H9 (cell line): ENCODE measurements around the gene ANAPC10. TPM values are rescaled to one million over a fixed set of nuclear protein-coding genes. Genes with fewer than 3 reads are reported as not detected.

Experiments
- DNase-seq: peaks from one replicate; pipeline ENCODE4 v3.0.0-alpha.2; 2017
- H2AFZ ChIP-seq: one replicate; pipeline ENCODE4 v1.6.1; 2013; ENCODE audit warnings: mild to moderate bottlenecking, low read length, control low read depth, moderate library complexity
- H2AK5ac ChIP-seq: 2 replicates; pipeline ENCODE4 v1.6.1; 2013; ENCODE audit warnings: low read length, control low read depth, mixed read lengths; ENCODE audit not compliant: insufficient read length
- H2BK120ac ChIP-seq: one replicate; pipeline ENCODE4 v1.6.1; 2013; ENCODE audit warnings: low read depth, mild to moderate bottlenecking, low read length, control low read depth, inconsistent platforms; ENCODE audit not compliant: poor library complexity, severe bottlenecking
- H2BK12ac ChIP-seq: 2 replicates; pipeline ENCODE4 v1.6.1; 2013; ENCODE audit warnings: low read length, control low read depth, mixed read lengths, low read depth; ENCODE audit not compliant: insufficient read length
- H2BK15ac ChIP-seq: 2 replicates; pipeline ENCODE4 v1.6.1; 2013; ENCODE audit warnings: low read depth, low read length, control low read depth
- H2BK20ac ChIP-seq: one replicate; pipeline ENCODE4 v1.6.1; 2013; ENCODE audit warnings: low read depth, mild to moderate bottlenecking, low read length, control low read depth, inconsistent platforms; ENCODE audit not compliant: poor library complexity, severe bottlenecking
- H2BK5ac ChIP-seq: 2 replicates; pipeline ENCODE4 v1.6.1; 2013; ENCODE audit warnings: low read length, control low read depth, mixed read lengths; ENCODE audit not compliant: insufficient read length
- H3K14ac ChIP-seq: 2 replicates; pipeline ENCODE4 v1.6.1; 2013; ENCODE audit warnings: low read length, control low read depth; ENCODE audit not compliant: insufficient read depth
- H3K18ac ChIP-seq: 2 replicates; pipeline ENCODE4 v1.6.1; 2013; ENCODE audit warnings: low read depth, mild to moderate bottlenecking, mixed read lengths, low read length, control low read depth; ENCODE audit not compliant: insufficient read length
- H3K23ac ChIP-seq: 2 replicates; pipeline ENCODE4 v1.6.1; 2013; ENCODE audit warnings: low read length, control low read depth, mixed read lengths, low read depth; ENCODE audit not compliant: insufficient read length
- H3K23me2 ChIP-seq: 2 replicates; pipeline ENCODE4 v1.6.1; 2013; ENCODE audit warnings: low read depth, mild to moderate bottlenecking, mixed read lengths, low read length, control low read depth; ENCODE audit not compliant: insufficient read length, poor library complexity, severe bottlenecking
- H3K27ac ChIP-seq: 2 replicates; pipeline ENCODE4 v1.5.1; 2013; ENCODE audit warnings: low read length, control low read depth, mixed read lengths, low read depth; ENCODE audit not compliant: insufficient read length
- H3K27me3 ChIP-seq: 2 replicates; pipeline ENCODE4 v1.6.1; 2013; ENCODE audit warnings: low read length, control low read depth, inconsistent platforms; ENCODE audit not compliant: insufficient read depth
- H3K4ac ChIP-seq: 2 replicates; pipeline ENCODE4 v1.6.1; 2013; ENCODE audit warnings: low read depth, mild to moderate bottlenecking, control low read depth, inconsistent platforms, low read length, moderate library complexity
- H3K4me1 ChIP-seq: 2 replicates; pipeline ENCODE4 v1.6.1; 2013; ENCODE audit warnings: low read length, control low read depth, inconsistent platforms; ENCODE audit not compliant: insufficient read depth
- H3K4me2 ChIP-seq: 2 replicates; pipeline ENCODE4 v1.6.1; 2013; ENCODE audit warnings: low read length, control low read depth, mixed read lengths; ENCODE audit not compliant: insufficient read length, insufficient read depth
- H3K56ac ChIP-seq: 2 replicates; pipeline ENCODE4 v1.6.1; 2013; ENCODE audit warnings: low read depth, mild to moderate bottlenecking, mixed read lengths, low read length, control low read depth; ENCODE audit not compliant: insufficient read length
- H3K79me1 ChIP-seq: 2 replicates; pipeline ENCODE4 v1.6.1; 2013; ENCODE audit warnings: low read depth, mild to moderate bottlenecking, moderate library complexity, low read length, control low read depth, inconsistent platforms; ENCODE audit not compliant: insufficient read depth, poor library complexity, severe bottlenecking
- H3K79me2 ChIP-seq: 2 replicates; pipeline ENCODE4 v1.6.1; 2013; ENCODE audit warnings: low read length, control low read depth, inconsistent platforms; ENCODE audit not compliant: insufficient read depth
- H3K9ac ChIP-seq: 2 replicates; pipeline ENCODE4 v1.6.1; 2013; ENCODE audit warnings: low read length, control low read depth, mixed read lengths; ENCODE audit not compliant: insufficient read length; ENCODE audit errors: extremely low read depth
- H3K9me3 ChIP-seq: one replicate; pipeline ENCODE4 v1.6.1; 2013; ENCODE audit warnings: low read depth, low read length, inconsistent platforms; ENCODE audit not compliant: control insufficient read depth
- H3T11ph ChIP-seq: one replicate; pipeline ENCODE4 v1.6.1; 2013; ENCODE audit warnings: mild to moderate bottlenecking, low read length, control low read depth, inconsistent platforms
- H4K20me1 ChIP-seq: one replicate; pipeline ENCODE4 v1.6.1; 2013; ENCODE audit not compliant: control insufficient read depth, insufficient read length, insufficient read depth
- H4K5ac ChIP-seq: 2 replicates; pipeline ENCODE4 v1.6.1; 2013; ENCODE audit warnings: low read depth, mild to moderate bottlenecking, mixed read lengths, low read length, control low read depth; ENCODE audit not compliant: insufficient read length
- H4K8ac ChIP-seq: replicated peaks from 2 replicates; pipeline ENCODE4 v1.6.1; 2013; ENCODE audit warnings: low read length, control low read depth, mixed read lengths, low read depth; ENCODE audit not compliant: insufficient read length
- H4K91ac ChIP-seq: 2 replicates; pipeline ENCODE4 v1.6.1; 2013; ENCODE audit warnings: low read depth, mild to moderate bottlenecking, moderate library complexity, mixed read lengths, low read length, control low read depth; ENCODE audit not compliant: insufficient read length
- H3K27ac Mint-ChIP-seq, 3 experiments: 2 replicates in 2 of 3; 3 replicates in 1 of 3; pipeline ENCODE4 v1.8.0; 2020 to 2021; ENCODE audit warnings: mixed read lengths in 3 of 3, mild to moderate bottlenecking in 1 of 3, moderate library complexity in 1 of 3
- H3K27me3 Mint-ChIP-seq: 2 replicates; pipeline ENCODE4 v1.8.0; 2021; ENCODE audit warnings: low read depth, mild to moderate bottlenecking, moderate library complexity, mixed read lengths
- H3K36me3 Mint-ChIP-seq, 3 experiments: 2 replicates in 2 of 3; 3 replicates in 1 of 3; pipeline ENCODE4 v1.8.0; 2020 to 2021; ENCODE audit warnings: low read depth in 3 of 3, mixed read lengths in 3 of 3; ENCODE audit not compliant: insufficient read depth in 1 of 3
- H3K4me1 Mint-ChIP-seq, 2 experiments: 2 replicates each; pipeline ENCODE4 v1.8.0; 2020; ENCODE audit warnings: mixed read lengths in 2 of 2
- H3K4me3 Mint-ChIP-seq, 2 experiments: 2 replicates in 1 of 2; 3 replicates in 1 of 2; pipeline ENCODE4 v1.8.0; 2020 to 2021; ENCODE audit warnings: mild to moderate bottlenecking in 2 of 2, mixed read lengths in 2 of 2, moderate library complexity in 1 of 2
- H3K9me3 Mint-ChIP-seq, 2 experiments: 2 replicates in 1 of 2; 3 replicates in 1 of 2; pipeline ENCODE4 v1.8.0; 2020; ENCODE audit warnings: mild to moderate bottlenecking in 2 of 2, mixed read lengths in 2 of 2, moderate library complexity in 1 of 2
- CTCF ChIP-seq: fragments of 200-600 bp; sonication (generic); conservative IDR thresholded peaks from 3 replicates; pipeline ENCODE4 v1.8.0; 2021; ENCODE audit warnings: antibody characterized with exemption, mild to moderate bottlenecking
- WGBS: extraction: QIAGEN DNeasy Blood & Tissue Kit; methylation state at CpG from one replicate; pipeline ENCODE4 v1.1.7; 2013; ENCODE audit warnings: missing lambda C conversion rate, low lambda C conversion rate, mixed read lengths; ENCODE audit not compliant: insufficient read length; ENCODE audit errors: extremely low coverage; 5-methylcytosine and 5-hydroxymethylcytosine counted together
- total RNA-seq: library from RNA; stranded (reverse); gene quantifications from 2 replicates; pipeline ENCODE4 v1.2.1, GENCODE V29; 2021

Gene ANAPC10
- total RNA-seq, 1 experiment from 2014 or later, result 25.3 TPM

DNA sequence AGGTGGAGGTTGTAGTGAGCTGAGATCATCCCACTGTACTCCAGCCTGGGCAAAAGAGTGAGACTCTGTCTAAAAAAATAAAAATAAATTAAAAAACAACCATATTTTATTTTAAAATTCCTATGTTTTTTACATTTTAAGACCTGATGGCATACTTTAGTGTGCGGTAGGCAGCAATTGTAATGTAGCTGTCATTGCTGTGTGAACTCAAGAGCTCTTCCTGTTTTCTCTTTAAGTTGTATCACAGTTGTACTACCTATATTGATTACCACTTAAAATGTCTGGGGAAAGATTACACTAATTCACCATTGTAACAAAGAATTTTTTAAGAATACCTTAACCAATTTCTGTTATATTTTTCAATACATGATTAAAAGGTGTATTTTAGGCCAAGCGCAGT lies 27.4 kb upstream of the ANAPC10 start:
- no peaks in the 10 kb centered on the region for H3K27me3 ChIP-seq
- H2BK12ac ChIP-seq, result no peak overlapping the region
- no peaks in the 10 kb centered on the region for H3K23me2 ChIP-seq
- no peak for TF ChIP-seq CTCF
- H3K79me2 ChIP-seq, result no peaks in the 10 kb centered on the region
- H3K9me3 ChIP-seq, result no peaks in the 10 kb centered on the region
- H3K4me2 ChIP-seq, result no peak overlapping the region
- no peak overlapping the region for H2BK5ac ChIP-seq
- H4K8ac ChIP-seq, result no peak overlapping the region
- no peak overlapping the region for H4K91ac ChIP-seq
- no peak overlapping the region for H2BK120ac ChIP-seq
- H3K27ac Mint-ChIP-seq, result no peak overlapping the region
- no peaks in the 10 kb centered on the region for H3K4me1 Mint-ChIP-seq
- no peaks in the 10 kb centered on the region for H4K20me1 ChIP-seq
- H3T11ph ChIP-seq, result no peak overlapping the region
- H2AFZ ChIP-seq, result no peak overlapping the region
- H3K4ac ChIP-seq, result no peak overlapping the region
- no peak overlapping the region for H3K56ac ChIP-seq
- H3K36me3 Mint-ChIP-seq, result peaks cover 25 to 74% (median 65%) of the 10 kb centered on the region in 3 experiments; a peak in 6 of 7 replicates
- no peak overlapping the region for H3K18ac ChIP-seq
- H3K14ac ChIP-seq, result no peak overlapping the region
- H2AK5ac ChIP-seq, result no peak overlapping the region
- no peak for DNase-seq
- no peak overlapping the region for H2BK15ac ChIP-seq
- no CpG with 5 or more reads among the region's 2 CpGs for WGBS
- H4K5ac ChIP-seq, result no peak overlapping the region
- H2BK20ac ChIP-seq, result no peak overlapping the region
- H3K79me1 ChIP-seq, result no peaks in the 10 kb centered on the region
- H3K9me3 Mint-ChIP-seq, result no peaks in the 10 kb centered on the region
- no peaks in the 10 kb centered on the region for H3K4me1 ChIP-seq
- H3K9ac ChIP-seq, result no peak overlapping the region
- no peaks in the 10 kb centered on the region for H3K27me3 Mint-ChIP-seq
- H3K27ac ChIP-seq, result no peak overlapping the region
- H3K4me3 Mint-ChIP-seq, result no peak overlapping the region
- no peak overlapping the region for H3K23ac ChIP-seq
